Measurements from ENCODE around the gene DNAJB2. TPM values are rescaled to one million over a fixed set of nuclear protein-coding genes. Genes with fewer than 3 reads are reported as not detected.

The DNAJB2 gene
- total and polyA plus RNA-seq, 2 of the 8 experiments (the other 6 are each of a cell fraction or from before 2014, with no cell fraction given): 21.0 to 26.3 TPM

DNA sequence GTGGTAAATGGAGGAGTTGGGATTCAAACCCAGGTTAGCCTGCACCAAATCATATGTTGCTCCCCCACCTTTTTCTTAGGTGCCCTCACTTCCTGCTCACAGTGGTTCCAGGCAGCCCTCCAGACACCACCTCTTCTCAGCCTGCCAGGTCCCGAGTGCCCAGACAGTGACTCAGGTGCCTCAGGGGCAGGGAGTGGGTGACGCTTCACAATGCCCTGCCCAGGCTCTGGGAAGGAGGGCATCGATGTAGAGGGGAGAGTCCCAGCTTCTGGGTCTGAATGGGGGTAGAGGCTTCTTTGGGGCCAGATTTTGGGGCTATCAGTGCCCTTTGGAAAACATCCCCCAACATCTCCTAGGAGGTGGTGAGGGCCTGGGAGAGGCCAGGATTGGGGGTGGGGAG lies 5.2 kb upstream of the DNAJB2 start:
- Histone ChIP-seq H4K5ac (ENCODE audit: insufficient read length, low read depth, low read length) (no peak overlapping the region), H3K27ac (ENCODE audit: low read depth, low read length) (no peak overlapping the region), H3K9me3 (ENCODE audit: insufficient read depth in 2 of 2, low read depth in 1 of 2, low read length in 1 of 2) (no peaks in the 10 kb centered on the region), H2BK120ac (replicated peaks; ENCODE audit: low read depth, low read length) (no peak overlapping the region), H3K79me2 (ENCODE audit: control insufficient read depth in 1 of 2, insufficient read depth in 2 of 2, low read length in 2 of 2) (no peaks in the 10 kb centered on the region), H3K23me2 (ENCODE audit: low read depth, low read length) (peaks cover 1% of the 10 kb centered on the region; the same call in 1 of the 2 replicates), H2BK15ac (ENCODE audit: low read length) (0 out of 2 replicates have a peak overlapping the region, but pooled peaks have one; percentile 40), H3K4me3 (ENCODE audit: extremely low read depth in 1 of 4, insufficient read depth in 2 of 4, low read depth in 3 of 4, low read length in 4 of 4) (no peak overlapping the region), H3K36me3 (ENCODE audit: control insufficient read depth in 2 of 4, insufficient read depth in 4 of 4, low read length in 3 of 4) (no peaks in the 10 kb centered on the region), H2BK12ac (ENCODE audit: low read depth, low read length) (no peak overlapping the region), H2AK5ac (ENCODE audit: low read depth, low read length) (no peak overlapping the region), H4K91ac (replicated peaks; ENCODE audit: insufficient read length, low read length) (no peak overlapping the region), H3K79me1 (ENCODE audit: low read depth, low read length) (no peaks in the 10 kb centered on the region), H2BK20ac (ENCODE audit: low read length) (no peak overlapping the region), H3K14ac (ENCODE audit: insufficient read length) (no peak overlapping the region), H4K8ac (ENCODE audit: extremely low read depth, insufficient read depth, low read length) (no peak overlapping the region), H3K4me1 (replicated peaks in 1 of 4; ENCODE audit: control insufficient read depth in 3 of 4, insufficient read depth in 4 of 4, low read length in 3 of 4) (peaks cover 9 to 14% (median 11%) of the 10 kb centered on the region in 4 experiments), H3K4me2 (ENCODE audit: insufficient read depth in 1 of 2, low read depth in 2 of 2, low read length in 2 of 2) (0 out of 4 replicates have a peak overlapping the region, but pooled peaks of 1 of the 2 experiments have one; percentile 9), H4K20me1 (replicated peaks in 1 of 2; ENCODE audit: control insufficient read depth in 1 of 2, insufficient read depth in 2 of 2, low read length in 2 of 2) (no peaks in the 10 kb centered on the region), H3K4ac (replicated peaks; ENCODE audit: insufficient read length, low read depth, low read length) (no peak overlapping the region), H2BK5ac (ENCODE audit: low read depth, low read length) (no peak overlapping the region; the same call in 1 of the 2 replicates), H3K9ac (replicated peaks in 1 of 4; ENCODE audit: extremely low read depth in 1 of 4, low read depth in 3 of 4, low read length in 3 of 4) (no peak overlapping the region), H3K56ac (replicated peaks; ENCODE audit: insufficient read length, low read depth, low read length) (no peak overlapping the region), H3K23ac (ENCODE audit: insufficient read length) (no peak overlapping the region), H2AFZ (ENCODE audit: low read length) (no peak overlapping the region), H3K27me3 (replicated peaks in 1 of 4; ENCODE audit: control insufficient read depth in 3 of 4, extremely low read depth in 1 of 4, insufficient read depth in 3 of 4, low read length in 3 of 4) (peaks cover 0 to 3% (median 0%) of the 10 kb centered on the region in 4 experiments; a peak in 3 of 7 replicates), H3K18ac (ENCODE audit: extremely low read depth, low read length) (no peak overlapping the region)
- no peak for TF ChIP-seq EZH2 (IDR thresholded peaks at IDR 0.05; ENCODE audit: low read depth, low read length, severe bottlenecking)
- TF ChIP-seq SRF (IDR thresholded peaks at IDR 0.05; ENCODE audit: low read depth, low read length): no peak
- no peak for TF ChIP-seq HDAC6 (IDR thresholded peaks at IDR 0.05; ENCODE audit: low read depth, low read length)
- no peak for TF ChIP-seq CBX8 (IDR thresholded peaks at IDR 0.05; ENCODE audit: borderline replicate concordance, low read depth, low read length)
- TF ChIP-seq SP1 (IDR thresholded peaks at IDR 0.05; ENCODE audit: low read depth, low read length): no peak
- TF ChIP-seq KDM5A (IDR thresholded peaks at IDR 0.05; ENCODE audit: low read length): no peak
- TF ChIP-seq SAP30 (IDR thresholded peaks at IDR 0.05; ENCODE audit: insufficient read depth, insufficient replicate concordance, low read length): no peak
- no peak for TF ChIP-seq MAFK (IDR thresholded peaks at IDR 0.05; ENCODE audit: low read depth, low read length)
- TF ChIP-seq CREB1 (IDR thresholded peaks at IDR 0.05): no peak
- TF ChIP-seq POLR2A (IDR thresholded peaks at IDR 0.05; ENCODE audit: control extremely low read depth in 1 of 2, low read depth in 2 of 2, low read length in 2 of 2): no peak
- CTCF ChIA-PET (ENCODE audit: partially characterized antibody): interaction anchor here (0.8 to 4.4 kb wide), 15 partner anchors 12 to 114 kb away, joined by 3 to 34 read pairs (median 3); partner anchors contain the start of genes GLB1L and STK16
- DNase-seq (ENCODE audit: low read depth in 1 of 2, low spot score in 2 of 2): no peak
- POLR2A ChIA-PET (ENCODE audit: partially characterized antibody): interaction anchor here (0.7 to 1.7 kb wide), 8 partner anchors 11 to 62 kb away, joined by 3 to 8 read pairs (median 4); partner anchors contain the start of genes ABCB6, GLB1L, STK16 and TUBA4A
- no peak for FAIRE-seq
- 92% methylated on average over 3 of the region's 3 CpGs; no CpG with 5 or more reads in 1 of the 2 experiments for WGBS, 2 experiments (ENCODE audit: extremely low coverage in 1 of 2, insufficient coverage in 1 of 2, insufficient read length in 1 of 2, insufficient replicate concordance in 2 of 2, low coverage in 1 of 2, low lambda C conversion rate in 2 of 2, missing lambda C conversion rate in 1 of 2)

Measured in H1 (cell line).